GM12878 (cell line): ENCODE measurements around the gene ZNF692.

Experiments used
- STAT1 ChIP-seq: fragments of 450-650 bp; conservative IDR thresholded peaks from 2 replicates; pipeline ENCODE4 v1.6.1; 2014; ENCODE audit warnings: antibody characterized with exemption, mild to moderate bottlenecking
- YBX1 ChIP-seq: fragments of 450-650 bp; IDR thresholded peaks from 2 replicates; pipeline ENCODE4 v1.6.1; 2016; ENCODE audit warnings: antibody characterized with exemption
- ZZZ3 ChIP-seq: IDR thresholded peaks from 2 replicates; pipeline ENCODE4 v1.6.1; 2011; ENCODE audit warnings: low read depth; ENCODE audit not compliant: control insufficient read depth, insufficient read length
- TF ChIP-seq, protein P1 (sequence below): fragments of 450-650 bp; formaldehyde crosslinking; IDR thresholded peaks from 2 replicates; pipeline ENCODE4 v1.5.0; 2022; ENCODE audit warnings: mild to moderate bottlenecking, missing genetic modification characterization
- TF ChIP-seq, protein P2 (sequence below), 3 experiments: IDR thresholded peaks in 2 of 3; conservative IDR thresholded peaks in 1 of 3; 2 replicates each; pipeline ENCODE4 v1.5.1; 2011; ENCODE audit warnings: low read depth in 3 of 3, low read length in 3 of 3, mild to moderate bottlenecking in 3 of 3, control low read depth in 2 of 3, moderate library complexity in 2 of 3, inconsistent platforms in 1 of 3, mixed read lengths in 1 of 3; ENCODE audit not compliant: control insufficient read depth in 2 of 3, insufficient read depth in 1 of 3; ENCODE audit errors: extremely low read depth in 1 of 3

DNA sequence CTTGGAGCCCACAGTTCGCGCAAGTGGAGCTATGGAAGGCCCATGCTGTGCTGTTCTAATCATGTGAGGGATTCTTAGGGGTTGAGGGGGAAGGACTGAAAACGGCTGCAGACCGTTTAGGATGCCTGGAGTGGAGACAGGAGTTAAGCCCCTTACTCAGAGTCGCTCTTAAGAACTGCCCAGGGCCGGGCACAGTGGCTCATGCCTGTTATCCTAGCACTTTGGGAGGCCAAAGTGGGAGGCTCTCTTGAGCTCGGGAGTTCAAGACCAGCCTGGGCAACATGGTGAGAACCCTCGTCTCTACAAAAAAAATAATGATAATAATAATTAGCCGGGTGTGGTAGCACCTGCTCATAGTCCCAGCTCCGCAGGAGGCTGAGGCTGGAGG, 19.7 kb downstream of the ZNF692 start:
- TF ChIP-seq, protein P1, sequence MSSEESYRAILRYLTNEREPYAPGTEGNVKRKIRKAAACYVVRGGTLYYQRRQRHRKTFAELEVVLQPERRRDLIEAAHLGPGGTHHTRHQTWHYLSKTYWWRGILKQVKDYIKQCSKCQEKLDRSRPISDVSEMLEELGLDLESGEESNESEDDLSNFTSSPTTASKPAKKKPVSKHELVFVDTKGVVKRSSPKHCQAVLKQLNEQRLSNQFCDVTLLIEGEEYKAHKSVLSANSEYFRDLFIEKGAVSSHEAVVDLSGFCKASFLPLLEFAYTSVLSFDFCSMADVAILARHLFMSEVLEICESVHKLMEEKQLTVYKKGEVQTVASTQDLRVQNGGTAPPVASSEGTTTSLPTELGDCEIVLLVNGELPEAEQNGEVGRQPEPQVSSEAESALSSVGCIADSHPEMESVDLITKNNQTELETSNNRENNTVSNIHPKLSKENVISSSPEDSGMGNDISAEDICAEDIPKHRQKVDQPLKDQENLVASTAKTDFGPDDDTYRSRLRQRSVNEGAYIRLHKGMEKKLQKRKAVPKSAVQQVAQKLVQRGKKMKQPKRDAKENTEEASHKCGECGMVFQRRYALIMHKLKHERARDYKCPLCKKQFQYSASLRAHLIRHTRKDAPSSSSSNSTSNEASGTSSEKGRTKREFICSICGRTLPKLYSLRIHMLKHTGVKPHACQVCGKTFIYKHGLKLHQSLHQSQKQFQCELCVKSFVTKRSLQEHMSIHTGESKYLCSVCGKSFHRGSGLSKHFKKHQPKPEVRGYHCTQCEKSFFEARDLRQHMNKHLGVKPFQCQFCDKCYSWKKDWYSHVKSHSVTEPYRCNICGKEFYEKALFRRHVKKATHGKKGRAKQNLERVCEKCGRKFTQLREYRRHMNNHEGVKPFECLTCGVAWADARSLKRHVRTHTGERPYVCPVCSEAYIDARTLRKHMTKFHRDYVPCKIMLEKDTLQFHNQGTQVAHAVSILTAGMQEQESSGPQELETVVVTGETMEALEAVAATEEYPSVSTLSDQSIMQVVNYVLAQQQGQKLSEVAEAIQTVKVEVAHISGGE (CRISPR knock-in tag): no peak
- TF ChIP-seq YBX1 (no peak), ZZZ3 (no peak), STAT1 (no peak)
- TF ChIP-seq, protein P2, sequence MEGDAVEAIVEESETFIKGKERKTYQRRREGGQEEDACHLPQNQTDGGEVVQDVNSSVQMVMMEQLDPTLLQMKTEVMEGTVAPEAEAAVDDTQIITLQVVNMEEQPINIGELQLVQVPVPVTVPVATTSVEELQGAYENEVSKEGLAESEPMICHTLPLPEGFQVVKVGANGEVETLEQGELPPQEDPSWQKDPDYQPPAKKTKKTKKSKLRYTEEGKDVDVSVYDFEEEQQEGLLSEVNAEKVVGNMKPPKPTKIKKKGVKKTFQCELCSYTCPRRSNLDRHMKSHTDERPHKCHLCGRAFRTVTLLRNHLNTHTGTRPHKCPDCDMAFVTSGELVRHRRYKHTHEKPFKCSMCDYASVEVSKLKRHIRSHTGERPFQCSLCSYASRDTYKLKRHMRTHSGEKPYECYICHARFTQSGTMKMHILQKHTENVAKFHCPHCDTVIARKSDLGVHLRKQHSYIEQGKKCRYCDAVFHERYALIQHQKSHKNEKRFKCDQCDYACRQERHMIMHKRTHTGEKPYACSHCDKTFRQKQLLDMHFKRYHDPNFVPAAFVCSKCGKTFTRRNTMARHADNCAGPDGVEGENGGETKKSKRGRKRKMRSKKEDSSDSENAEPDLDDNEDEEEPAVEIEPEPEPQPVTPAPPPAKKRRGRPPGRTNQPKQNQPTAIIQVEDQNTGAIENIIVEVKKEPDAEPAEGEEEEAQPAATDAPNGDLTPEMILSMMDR (IDR thresholded peaks at IDR 0.05 in 2 of 3, conservative IDR thresholded peaks at IDR 0.05 in 1 of 3; ENCODE audit: control insufficient read depth in 2 of 3, extremely low read depth in 1 of 3, insufficient read depth in 1 of 3, low read depth in 3 of 3, low read length in 3 of 3): no peak
